HG03558 (cell line): ENCODE data around the gene ERN1.
"Not testable (repeated sequence)": the region's sequence is repeated elsewhere in the genome, so short reads cannot be mapped to it uniquely, and the experiment has no call there.

Source experiments
- ATAC-seq: cut with Tn5 transposase; IDR thresholded peaks from one replicate; pipeline ENCODE4 v1.9.1; 2021; ENCODE audit warnings: moderate number of reproducible peaks; ENCODE audit not compliant: unreplicated experiment; ENCODE audit errors: extremely low read depth

Gene ERN1

GRCh38 chr17:64040206-64040605 is 89.7 kb downstream of the ERN1 start:
- no peak for ATAC-seq

GRCh38 chr17:64039106-64039400 is 90.9 kb downstream of the ERN1 start:
- no peak for ATAC-seq

GRCh38 chr17:64038331-64039105 is 91.4 kb downstream of the ERN1 start:
- no peak for ATAC-seq

GRCh38 chr17:64037802-64038201 is 92.1 kb downstream of the ERN1 start:
- no peak for ATAC-seq

- ATAC-seq, result no peak
Measured at GRCh38 chr17:64037180-64037579, 92.8 kb downstream of the ERN1 start.

GRCh38 chr17:64036198-64036922 is 93.6 kb downstream of the ERN1 start:
- no peak for ATAC-seq

GRCh38 chr17:64032081-64032480 is 97.9 kb downstream of the ERN1 start:
- no peak for ATAC-seq

GRCh38 chr17:64028874-64029464 is 101.0 kb downstream of the ERN1 start:
- no peak for ATAC-seq

GRCh38 chr17:64025732-64026294 is 104.1 kb downstream of the ERN1 start:
- no peak for ATAC-seq

- no peak for ATAC-seq
Measured at GRCh38 chr17:64024781-64025731, 104.9 kb downstream of the ERN1 start.

GRCh38 chr17:64024215-64024654 is 105.7 kb downstream of the ERN1 start:
- ATAC-seq, result no peak

- ATAC-seq, result no peak
Measured at GRCh38 chr17:64022611-64023063, 107.3 kb downstream of the ERN1 start.

GRCh38 chr17:64020056-64020766 is 109.7 kb downstream of the ERN1 start, which contains the start of gene ICAM2:
TSS of gene ICAM2 (minus strand) at chr17:64020633. CDS start at chr17:64006691, 13,942 bp downstream.
- no peak for ATAC-seq

- ATAC-seq, result not testable (repeated sequence)
Measured at GRCh38 chr17:64019551-64019961, 110.4 kb downstream of the ERN1 start.

GRCh38 chr17:64017381-64017980 is 112.5 kb downstream of the ERN1 start:
- no peak for ATAC-seq

- no peak for ATAC-seq
Measured at GRCh38 chr17:64016974-64017373, 113.0 kb downstream of the ERN1 start.

- ATAC-seq, result no peak
Measured at GRCh38 chr17:64016231-64016784, 113.6 kb downstream of the ERN1 start.

- no peak for ATAC-seq
Measured at GRCh38 chr17:64015447-64015846, 114.5 kb downstream of the ERN1 start.
